Endodermal cell (in vitro differentiated cells): Measurements from ENCODE around the gene PRKRA. TPM values are rescaled to one million over a fixed set of nuclear protein-coding genes. Genes with fewer than 3 reads are reported as not detected.

Experiments used
- DNase-seq: peaks from one replicate; pipeline ENCODE4 v3.0.0-alpha.2; 2017
- H3K27ac ChIP-seq: 2 replicates; pipeline ENCODE4 v1.5.1; 2013; ENCODE audit warnings: mild to moderate bottlenecking, low read depth, low read length, moderate library complexity
- H3K27me3 ChIP-seq: 2 replicates; pipeline ENCODE4 v1.6.1; 2013; ENCODE audit warnings: mild to moderate bottlenecking, low read length, moderate library complexity; ENCODE audit not compliant: insufficient read depth, control insufficient read depth, poor library complexity, severe bottlenecking
- H3K36me3 ChIP-seq: 2 replicates; pipeline ENCODE4 v1.7.0; 2013; ENCODE audit warnings: mild to moderate bottlenecking, low read length, moderate library complexity; ENCODE audit not compliant: control insufficient read depth, insufficient read depth
- H3K4me1 ChIP-seq: one replicate; pipeline ENCODE4 v1.7.0; 2013; ENCODE audit warnings: low read length; ENCODE audit not compliant: control insufficient read depth, insufficient read depth
- H3K4me3 ChIP-seq: 2 replicates; pipeline ENCODE4 v1.5.1; 2013; ENCODE audit warnings: mild to moderate bottlenecking, low read length, moderate library complexity
- H3K9ac ChIP-seq: 2 replicates; pipeline ENCODE4 v1.6.1; 2013; ENCODE audit warnings: mild to moderate bottlenecking, low read length, moderate library complexity; ENCODE audit not compliant: poor library complexity, severe bottlenecking; ENCODE audit errors: extremely low read depth
- H3K9me3 ChIP-seq: 2 replicates; pipeline ENCODE4 v1.6.1; 2013; ENCODE audit warnings: mild to moderate bottlenecking, low read length, moderate library complexity; ENCODE audit not compliant: control insufficient read depth
- H3K27ac Mint-ChIP-seq: 2 replicates; pipeline ENCODE4 v1.8.0; 2020; ENCODE audit warnings: mixed read lengths
- H3K27me3 Mint-ChIP-seq: 2 replicates; pipeline ENCODE4 v1.8.0; 2021; ENCODE audit warnings: mild to moderate bottlenecking, mixed read lengths; ENCODE audit not compliant: insufficient read depth
- H3K36me3 Mint-ChIP-seq: 2 replicates; pipeline ENCODE4 v1.8.0; 2020; ENCODE audit warnings: low read depth, mixed read lengths
- H3K4me1 Mint-ChIP-seq: 2 replicates; pipeline ENCODE4 v1.8.0; 2020; ENCODE audit warnings: mixed read lengths
- H3K4me3 Mint-ChIP-seq: 2 replicates; pipeline ENCODE4 v1.8.0; 2020; ENCODE audit warnings: mild to moderate bottlenecking, moderate library complexity, mixed read lengths
- H3K9me3 Mint-ChIP-seq: 2 replicates; pipeline ENCODE4 v1.8.0; 2020; ENCODE audit warnings: mild to moderate bottlenecking, mixed read lengths
- WGBS, 2 experiments: methylation state at CpG; one replicate each; pipeline versions ENCODE4 v1.1.5 to v1.1.7; 2013; ENCODE audit warnings: missing lambda C conversion rate in 2 of 2, mixed read lengths in 1 of 2; ENCODE audit not compliant: insufficient coverage in 1 of 2, insufficient read length in 1 of 2; 5-methylcytosine and 5-hydroxymethylcytosine counted together
- total RNA-seq, 2 donors: library from RNA; stranded (reverse); fragmentation: NEBNext Ultra II Directional in 1 of 2; extraction: Animal tissue kit (Norgen Biotek cat#: 25700) in 1 of 2; gene quantifications; 2 replicates in 1 of 2; 3 replicates in 1 of 2; pipeline ENCODE4 v1.2.1, GENCODE V29; 2021
- TF ChIP-seq, protein P1 (sequence below): fragments of 200-600 bp; sonication (generic); conservative IDR thresholded peaks from 2 replicates; pipeline ENCODE4 v1.5.0; 2021; ENCODE audit warnings: antibody characterized with exemption, mild to moderate bottlenecking

PRKRA gene
- total RNA-seq, 2 donors from 2014 or later: 66.4 to 74.4 TPM

DNA sequence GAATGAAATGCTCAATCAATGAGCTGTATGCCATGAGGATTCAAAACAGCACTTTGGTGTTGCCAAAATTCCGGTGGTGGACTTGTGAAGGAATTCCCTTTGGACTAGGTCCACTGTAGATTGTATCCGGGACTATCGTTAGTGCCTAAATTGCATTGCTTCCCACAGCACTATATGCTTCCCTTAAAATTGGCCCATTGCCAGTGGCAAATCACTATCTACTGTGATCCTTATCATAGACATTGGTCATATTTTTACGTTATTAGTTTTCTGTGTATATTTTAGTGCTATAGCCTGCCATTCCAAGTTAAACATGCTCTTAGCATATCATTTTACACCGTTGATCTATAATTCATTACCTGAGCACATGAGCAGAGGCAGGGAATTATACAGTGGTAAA, 1.9 kb upstream of the PRKRA start:
- Mint-ChIP-seq H3K27me3 (no peaks in the 10 kb centered on the region), H3K9me3 (no peaks in the 10 kb centered on the region), H3K4me3 (no peak overlapping the region), H3K27ac (no peak overlapping the region), H3K4me1 (peaks cover 19% of the 10 kb centered on the region), H3K36me3 (peaks cover 13% of the 10 kb centered on the region)
- Histone ChIP-seq H3K36me3 (peaks cover 12% of the 10 kb centered on the region), H3K9me3 (no peaks in the 10 kb centered on the region), H3K4me3 (no peak overlapping the region), H3K27me3 (no peaks in the 10 kb centered on the region), H3K9ac (no peak overlapping the region), H3K4me1 (no peaks in the 10 kb centered on the region), H3K27ac (no peak overlapping the region)
- TF ChIP-seq, protein P1, sequence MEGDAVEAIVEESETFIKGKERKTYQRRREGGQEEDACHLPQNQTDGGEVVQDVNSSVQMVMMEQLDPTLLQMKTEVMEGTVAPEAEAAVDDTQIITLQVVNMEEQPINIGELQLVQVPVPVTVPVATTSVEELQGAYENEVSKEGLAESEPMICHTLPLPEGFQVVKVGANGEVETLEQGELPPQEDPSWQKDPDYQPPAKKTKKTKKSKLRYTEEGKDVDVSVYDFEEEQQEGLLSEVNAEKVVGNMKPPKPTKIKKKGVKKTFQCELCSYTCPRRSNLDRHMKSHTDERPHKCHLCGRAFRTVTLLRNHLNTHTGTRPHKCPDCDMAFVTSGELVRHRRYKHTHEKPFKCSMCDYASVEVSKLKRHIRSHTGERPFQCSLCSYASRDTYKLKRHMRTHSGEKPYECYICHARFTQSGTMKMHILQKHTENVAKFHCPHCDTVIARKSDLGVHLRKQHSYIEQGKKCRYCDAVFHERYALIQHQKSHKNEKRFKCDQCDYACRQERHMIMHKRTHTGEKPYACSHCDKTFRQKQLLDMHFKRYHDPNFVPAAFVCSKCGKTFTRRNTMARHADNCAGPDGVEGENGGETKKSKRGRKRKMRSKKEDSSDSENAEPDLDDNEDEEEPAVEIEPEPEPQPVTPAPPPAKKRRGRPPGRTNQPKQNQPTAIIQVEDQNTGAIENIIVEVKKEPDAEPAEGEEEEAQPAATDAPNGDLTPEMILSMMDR: no peak
- no peak for DNase-seq
- WGBS, 2 experiments: 93 to 95% methylated on average over 3 to 5 of the region's 5 CpGs

DNA sequence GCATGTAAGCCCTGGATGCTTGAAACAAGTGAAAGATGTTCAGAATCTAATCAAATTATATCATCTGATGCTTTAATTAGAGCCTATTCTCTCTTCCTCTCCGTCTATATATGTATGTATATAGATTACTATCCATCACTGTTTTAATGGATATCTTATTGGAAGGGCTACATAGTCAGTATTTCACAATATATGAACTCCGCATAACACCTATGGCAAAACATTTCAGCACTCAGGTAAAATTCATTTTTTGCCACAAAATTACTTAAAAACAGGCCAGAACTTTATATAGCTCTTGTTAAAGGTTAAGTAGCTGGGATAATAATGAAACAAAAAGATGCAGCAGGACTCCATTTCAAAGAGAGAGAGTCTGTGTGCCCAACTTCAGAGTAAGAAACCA, 1.4 kb upstream of the PRKRA start:
- WGBS, 2 experiments: 100% methylated on average over 1 of the region's 2 CpGs; no CpG with 5 or more reads in 1 of the 2 experiments
- H3K27ac ChIP-seq: no peak overlapping the region
- no peak overlapping the region for H3K27ac Mint-ChIP-seq

DNA sequence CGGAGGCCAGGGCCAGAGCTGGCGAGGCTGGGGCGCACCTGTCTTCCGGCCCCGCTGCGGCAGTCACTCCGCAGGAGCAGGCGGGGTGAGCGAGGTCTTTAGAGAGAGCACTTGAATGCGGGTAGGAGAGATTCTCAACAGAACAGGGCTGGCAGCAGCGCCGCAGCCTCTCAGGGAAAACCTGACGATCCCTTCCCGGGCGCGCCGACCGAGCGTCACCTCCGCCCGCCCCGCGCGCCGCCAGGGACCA, 526 bp downstream of the PRKRA start:
- Mint-ChIP-seq H3K36me3 (peaks cover 32% of the 10 kb centered on the region), H3K4me3 (peak overlapping the region; percentile 79), H3K27me3 (no peaks in the 10 kb centered on the region), H3K9me3 (no peaks in the 10 kb centered on the region), H3K27ac (peak overlapping the region; percentile 92), H3K4me1 (peaks cover 19% of the 10 kb centered on the region)
- Histone ChIP-seq H3K9me3 (no peaks in the 10 kb centered on the region), H3K9ac (peak overlapping the region; percentile 97), H3K36me3 (peaks cover 29% of the 10 kb centered on the region), H3K4me3 (peak overlapping the region; percentile 92), H3K4me1 (no peaks in the 10 kb centered on the region), H3K27ac (peak overlapping the region; percentile 99), H3K27me3 (no peaks in the 10 kb centered on the region)
- TF ChIP-seq, protein P1: no peak
- no peak for DNase-seq
- WGBS, 2 experiments: 0 to 1% methylated on average over 7 to 25 of the region's 25 CpGs

More for the DNA sequence above, 1.4 kb upstream of the PRKRA start:
- Mint-ChIP-seq H3K4me1 (peaks cover 19% of the 10 kb centered on the region), H3K27me3 (no peaks in the 10 kb centered on the region), H3K9me3 (no peaks in the 10 kb centered on the region), H3K36me3 (peaks cover 16% of the 10 kb centered on the region), H3K4me3 (peak overlapping the region; percentile 79)
- TF ChIP-seq, protein P1: no peak
- no peaks in the 10 kb centered on the region for H3K27me3 ChIP-seq
- no peak for DNase-seq
- H3K36me3 ChIP-seq: peaks cover 16% of the 10 kb centered on the region
- no peak overlapping the region for H3K9ac ChIP-seq
- no peaks in the 10 kb centered on the region for H3K9me3 ChIP-seq
- no peak overlapping the region for H3K4me3 ChIP-seq
- no peaks in the 10 kb centered on the region for H3K4me1 ChIP-seq
